Testis (tissue), 3 donors: ENCODE results near the gene ASXL1. TPM values are rescaled to one million over a fixed set of nuclear protein-coding genes. Genes with fewer than 3 reads are reported as not detected.

Experiments used
- DNase-seq: peaks from one replicate; pipeline ENCODE4 v3.0.0-alpha.2; 2019
- H3K27ac ChIP-seq, 2 donors: fragments of 200-600 bp; sonication (generic); one replicate each; pipeline ENCODE4 v1.5.1; 2019
- H3K27me3 ChIP-seq: fragments of 200-600 bp; sonication (generic); one replicate; pipeline ENCODE4 v1.5.1; 2019
- H3K36me3 ChIP-seq: fragments of 200-600 bp; sonication (generic); one replicate; pipeline ENCODE4 v1.5.1; 2017; ENCODE audit warnings: low read depth; ENCODE audit errors: missing control alignments
- H3K4me1 ChIP-seq: fragments of 200-600 bp; sonication (generic); one replicate; pipeline ENCODE4 v1.5.1; 2019
- H3K4me3 ChIP-seq, 2 donors: fragments of 200-600 bp; sonication (generic); one replicate each; pipeline ENCODE4 v1.5.1; 2017 to 2019
- H3K9me3 ChIP-seq: fragments of 200-600 bp; sonication (generic); one replicate; pipeline ENCODE4 v1.5.1; 2017
- CTCF ChIP-seq, 3 experiments: fragments of 450-650 bp in 2 of 3; fragments of 200-600 bp in 1 of 3; sonication (generic) in 1 of 3; IDR thresholded peaks; one replicate each; pipeline ENCODE4 v1.5.1; 2016 to 2019; ENCODE audit warnings: antibody characterized with exemption in 3 of 3, mild to moderate bottlenecking in 2 of 3, moderate library complexity in 1 of 3
- POLR2A ChIP-seq: fragments of 450-650 bp; IDR thresholded peaks from one replicate; pipeline ENCODE4 v1.6.1; 2017; ENCODE audit warnings: antibody characterized with exemption, mild to moderate bottlenecking, moderate library complexity
- WGBS, 2 donors: methylation state at CpG; one replicate each; pipeline ENCODE4 v1.1.5; 2018; 5-methylcytosine and 5-hydroxymethylcytosine counted together
- intact Hi-C: fragments of 100-400 bp; cut with DNase I; formaldehyde crosslinking; loops from one replicate; pipeline ENCODE4 v1.15.1; 2023; ENCODE audit warnings: low total_unique reads
- polyA plus RNA-seq: library from polyadenylated mRNA; stranded (reverse); fragments of 350-450 nt; fragmentation: Illumina TruSeq; extraction: RNeasy Lipid Tissue Mini Kit (QIAGEN cat#74804); gene quantifications from one replicate; pipeline ENCODE4 v1.2.3, GENCODE V29; 2014; ENCODE audit warnings: low read depth, low replicate concordance; ENCODE audit not compliant: insufficient read depth
- total RNA-seq, 2 donors: library from RNA; depleted of rRNA; stranded (reverse); fragments of >200 nt; gene quantifications; one replicate each; pipeline ENCODE4 v1.2.3, GENCODE V29; 2016

ASXL1 gene
- total and polyA plus RNA-seq, 3 donors from 2014 or later: 101 to 161 (median 125) TPM

GRCh38 chr20:32450484-32451061 lies 92.4 kb downstream of the ASXL1 start:
- H3K4me3 ChIP-seq: no peak overlapping the region
- DNase-seq: no peak
- no peak for TF ChIP-seq CTCF (IDR thresholded peaks at IDR 0.05)
- TF ChIP-seq POLR2A: no peak
- no peaks in the 10 kb centered on the region for H3K36me3 ChIP-seq
- no peaks in the 10 kb centered on the region for H3K27me3 ChIP-seq
- H3K27ac ChIP-seq: peak overlapping the region in 1 of 2 donors; percentile 4
- H3K9me3 ChIP-seq: no peaks in the 10 kb centered on the region
- intact Hi-C loops: no loop called here
- 66 to 73% methylated on average over 5 to 9 of the region's 9 CpGs for WGBS, 2 donors
- peaks cover 11% of the 10 kb centered on the region for H3K4me1 ChIP-seq

DNA sequence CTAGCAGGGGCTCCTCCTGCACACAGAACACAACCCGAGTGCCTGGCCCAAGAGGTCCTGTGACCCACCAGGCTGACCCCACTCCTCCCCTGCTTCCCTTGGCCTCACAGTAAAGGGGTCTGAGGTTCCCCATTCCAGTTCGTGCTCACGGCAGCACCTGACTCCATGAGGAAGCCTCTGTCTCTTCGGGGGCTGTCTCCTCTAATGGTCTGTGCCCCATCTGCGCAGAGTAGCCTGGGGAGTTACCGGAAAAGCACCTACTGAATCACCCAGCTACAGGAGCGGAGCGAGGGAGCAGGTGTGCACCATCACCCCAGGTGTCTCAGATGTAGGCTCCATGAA lies 93.2 kb downstream of the ASXL1 start:
- Histone ChIP-seq H3K27ac (peak overlapping the region in 1 of 2 donors; percentile 4), H3K4me1 (peaks cover 12% of the 10 kb centered on the region), H3K9me3 (no peaks in the 10 kb centered on the region), H3K36me3 (no peaks in the 10 kb centered on the region), H3K4me3 (no peak overlapping the region), H3K27me3 (no peaks in the 10 kb centered on the region)
- intact Hi-C loops: no loop called here
- no peak for TF ChIP-seq CTCF (IDR thresholded peaks at IDR 0.05)
- no peak for TF ChIP-seq POLR2A
- WGBS, 2 donors: 70 to 83% methylated on average over 5 to 8 of the region's 8 CpGs
- no peak for DNase-seq

GRCh38 chr20:32451682-32452461 lies 93.7 kb downstream of the ASXL1 start:
- intact Hi-C loops: no loop called here
- no peak for TF ChIP-seq CTCF (IDR thresholded peaks at IDR 0.05)
- H3K27ac ChIP-seq: no peak overlapping the region
- H3K36me3 ChIP-seq: no peaks in the 10 kb centered on the region
- WGBS, 2 donors: 85 to 86% methylated on average over 23 to 27 of the region's 27 CpGs
- no peaks in the 10 kb centered on the region for H3K9me3 ChIP-seq
- no peaks in the 10 kb centered on the region for H3K27me3 ChIP-seq
- H3K4me3 ChIP-seq: no peak overlapping the region
- H3K4me1 ChIP-seq: peaks cover 17% of the 10 kb centered on the region
- no peak for DNase-seq

- Histone ChIP-seq H3K4me3 (no peak overlapping the region), H3K4me1 (peaks cover 28% of the 10 kb centered on the region), H3K9me3 (no peaks in the 10 kb centered on the region), H3K36me3 (no peaks in the 10 kb centered on the region), H3K27ac (no peak overlapping the region), H3K27me3 (no peaks in the 10 kb centered on the region)
- DNase-seq: no peak
- no peak for TF ChIP-seq POLR2A
- no peak for TF ChIP-seq CTCF (IDR thresholded peaks at IDR 0.05)
- 85 to 93% methylated on average over 11 to 24 of the region's 24 CpGs for WGBS, 2 donors
- intact Hi-C loops: no loop called here
These were observed 94.8 kb downstream of the ASXL1 start for GRCh38 chr20:32452776-32453466.
